GM23248 (cell line): Measurements from ENCODE around the gene BMI1. TPM values are rescaled to one million over a fixed set of nuclear protein-coding genes. Genes with fewer than 3 reads are reported as not detected.

ENCODE experiments used
- DNase-seq: peaks from one replicate; pipeline ENCODE4 v3.0.0-alpha.2; 2015
- H2AFZ ChIP-seq: fragments of 200-600 bp; sonication (generic); 2 replicates; pipeline ENCODE4 v1.6.1; 2016; ENCODE audit warnings: antibody characterized with exemption
- H3F3A ChIP-seq: fragments of 200-600 bp; sonication (generic); 2 replicates; pipeline ENCODE4 v1.6.1; 2016; ENCODE audit warnings: mild to moderate bottlenecking, antibody characterized with exemption, mixed run types; ENCODE audit not compliant: insufficient read depth
- H3K27ac ChIP-seq: fragments of 200-600 bp; sonication (generic); 2 replicates; pipeline ENCODE4 v1.5.1; 2016; ENCODE audit warnings: mild to moderate bottlenecking
- H3K27me3 ChIP-seq: fragments of 200-600 bp; sonication (generic); replicated peaks from 2 replicates; pipeline ENCODE4 v1.6.1; 2016; ENCODE audit warnings: mild to moderate bottlenecking; ENCODE audit not compliant: insufficient read depth
- H3K36me3 ChIP-seq: fragments of 200-600 bp; sonication (generic); 2 replicates; pipeline ENCODE4 v1.6.1; 2016; ENCODE audit warnings: low read depth, mild to moderate bottlenecking
- H3K4me1 ChIP-seq: fragments of 200-600 bp; sonication (generic); 2 replicates; pipeline ENCODE4 v1.6.1; 2016; ENCODE audit warnings: mild to moderate bottlenecking; ENCODE audit not compliant: insufficient read depth
- H3K4me2 ChIP-seq: fragments of 200-600 bp; sonication (generic); one replicate; pipeline ENCODE4 v1.6.1; 2016; ENCODE audit warnings: mild to moderate bottlenecking; ENCODE audit not compliant: unreplicated experiment
- H3K4me3 ChIP-seq: fragments of 200-600 bp; sonication (generic); 2 replicates; pipeline ENCODE4 v1.5.1; 2016; ENCODE audit warnings: mild to moderate bottlenecking
- H3K79me2 ChIP-seq: fragments of 200-600 bp; sonication (generic); 2 replicates; pipeline ENCODE4 v1.6.1; 2016; ENCODE audit warnings: mild to moderate bottlenecking; ENCODE audit not compliant: insufficient read depth
- H3K9ac ChIP-seq: fragments of 200-600 bp; sonication (generic); 2 replicates; pipeline ENCODE4 v1.6.1; 2016; ENCODE audit warnings: mild to moderate bottlenecking
- H3K9me2 ChIP-seq: fragments of 200-600 bp; sonication (generic); 2 replicates; pipeline ENCODE4 v1.6.1; 2016; ENCODE audit warnings: mixed run types, mild to moderate bottlenecking, moderate library complexity; ENCODE audit not compliant: insufficient read depth
- H3K9me3 ChIP-seq: fragments of 200-600 bp; sonication (generic); one replicate; pipeline ENCODE4 v1.6.1; 2017; ENCODE audit warnings: low read depth
- H4K20me1 ChIP-seq: fragments of 200-600 bp; sonication (generic); 2 replicates; pipeline ENCODE4 v1.6.0; 2016; ENCODE audit not compliant: insufficient read depth
- EZH2 ChIP-seq: fragments of 200-600 bp; sonication (generic); IDR thresholded peaks from 2 replicates; pipeline ENCODE4 v1.6.1; 2018; ENCODE audit warnings: antibody characterized with exemption, mild to moderate bottlenecking; ENCODE audit not compliant: insufficient read depth, poor library complexity, severe bottlenecking
- EZH2phosphoT487 ChIP-seq: fragments of 200-600 bp; sonication (generic); IDR thresholded peaks from 2 replicates; pipeline ENCODE4 v1.6.1; 2018; ENCODE audit warnings: antibody characterized with exemption, moderate library complexity, mild to moderate bottlenecking, low read depth; ENCODE audit not compliant: insufficient read depth
- WGBS, 2 experiments: methylation state at CpG; one replicate each; pipeline ENCODE4 v1.1.6; 2015 to 2017; ENCODE audit warnings: low lambda C conversion rate in 2 of 2, low coverage in 1 of 2; ENCODE audit errors: missing lambda C conversion rate in 2 of 2; 5-methylcytosine and 5-hydroxymethylcytosine counted together
- in situ Hi-C: fragments of 300-500 bp; cut with MboI; formaldehyde crosslinking; loops from 2 replicates; pipeline ENCODE4 v1.15.0; 2020
- polyA plus RNA-seq: library from polyadenylated mRNA; unstranded; fragments of >200 nt; fragmentation: Nextera tagmentation; extraction: Ambion mirVana; gene quantifications from 2 replicates; pipeline ENCODE4 v1.2.1, GENCODE V29; 2016
- total RNA-seq: library from RNA; depleted of rRNA; stranded (reverse); fragments of >200 nt; shearing (Covaris generic); gene quantifications from 2 replicates; pipeline ENCODE4 v1.2.3, GENCODE V29; 2014

Gene BMI1
- total and polyA plus RNA-seq, 2 experiments from 2014 or later, result 38.0 to 66.0 TPM

- Histone ChIP-seq H2AFZ (peak overlapping the region; percentile 82), H3K4me3 (peak overlapping the region; percentile 86), H3K27me3 (peaks cover 81% of the 10 kb centered on the region), H3K9me3 (no peaks in the 10 kb centered on the region), H3K27ac (peak overlapping the region; percentile 90), H3K9ac (peak overlapping the region; percentile 96), H3K79me2 (no peaks in the 10 kb centered on the region), H3K4me2 (peak overlapping the region; percentile 95), H3F3A (no peaks in the 10 kb centered on the region), H4K20me1 (no peaks in the 10 kb centered on the region), H3K36me3 (no peaks in the 10 kb centered on the region), H3K9me2 (no peaks in the 10 kb centered on the region), H3K4me1 (peaks cover 5% of the 10 kb centered on the region)
- DNase-seq, result no peak
- 2% methylated on average over 13 of the region's 13 CpGs for WGBS, 2 experiments
- no peak for TF ChIP-seq EZH2
- TF ChIP-seq EZH2phosphoT487, result no peak
- in situ Hi-C loops, result no loop called here
Observed at GRCh38 chr10:22339761-22340328, 18.9 kb downstream of the BMI1 start.

- 0 to 1% methylated on average over 36 to 60 of the region's 98 CpGs for WGBS, 2 experiments
- Histone ChIP-seq H3K27me3 (peaks cover 84% of the 10 kb centered on the region), H4K20me1 (no peaks in the 10 kb centered on the region), H3K9me3 (no peaks in the 10 kb centered on the region), H3K9me2 (no peaks in the 10 kb centered on the region), H3F3A (no peaks in the 10 kb centered on the region), H3K36me3 (no peaks in the 10 kb centered on the region), H3K79me2 (no peaks in the 10 kb centered on the region), H3K4me2 (peak overlapping the region; percentile 95), H3K9ac (peak overlapping the region; percentile 96), H3K27ac (peak overlapping the region; percentile 90), H2AFZ (peak overlapping the region; percentile 82), H3K4me1 (peaks cover 5% of the 10 kb centered on the region), H3K4me3 (peak overlapping the region; percentile 86)
- in situ Hi-C loops, result no loop called here
- TF ChIP-seq EZH2 (no peak), EZH2phosphoT487 (no peak)
- DNase-seq, result peak; percentile 83
Observed at GRCh38 chr10:22340329-22341189, 19.7 kb downstream of the BMI1 start.

- Histone ChIP-seq H2AFZ (peak overlapping the region; percentile 82), H3K79me2 (no peaks in the 10 kb centered on the region), H4K20me1 (no peaks in the 10 kb centered on the region), H3K4me3 (peak overlapping the region; percentile 86), H3K4me2 (peak overlapping the region; percentile 95), H3K27ac (peak overlapping the region; percentile 90), H3K9me3 (no peaks in the 10 kb centered on the region), H3K36me3 (no peaks in the 10 kb centered on the region), H3F3A (no peaks in the 10 kb centered on the region), H3K9me2 (no peaks in the 10 kb centered on the region), H3K9ac (peak overlapping the region; percentile 96), H3K27me3 (peaks cover 84% of the 10 kb centered on the region), H3K4me1 (peaks cover 5% of the 10 kb centered on the region)
- no peak for TF ChIP-seq EZH2
- no peak for TF ChIP-seq EZH2phosphoT487
- in situ Hi-C loops, result no loop called here
- peak; percentile 69 for DNase-seq
- WGBS, 2 experiments, result 9 to 10% methylated on average over 40 of the region's 40 CpGs
Observed at GRCh38 chr10:22341190-22341925, 20.5 kb downstream of the BMI1 start.

- Histone ChIP-seq H4K20me1 (no peaks in the 10 kb centered on the region), H3K27me3 (peaks cover 84% of the 10 kb centered on the region), H3K79me2 (no peaks in the 10 kb centered on the region), H3K9ac (no peak overlapping the region), H3K36me3 (no peaks in the 10 kb centered on the region), H3K9me2 (no peaks in the 10 kb centered on the region), H3F3A (no peaks in the 10 kb centered on the region), H2AFZ (no peak overlapping the region; the same call in 1 of the 2 replicates), H3K4me1 (peaks cover 5% of the 10 kb centered on the region), H3K27ac (no peak overlapping the region), H3K9me3 (no peaks in the 10 kb centered on the region), H3K4me2 (peak overlapping the region; percentile 95), H3K4me3 (peak overlapping the region; percentile 86; the same call in 1 of the 2 replicates)
- TF ChIP-seq EZH2phosphoT487 (no peak), EZH2 (no peak)
- DNase-seq, result no peak
- in situ Hi-C loops, result no loop called here
- 38 to 42% methylated on average over 3 of the region's 3 CpGs for WGBS, 2 experiments
Observed at GRCh38 chr10:22341926-22342196, 21.0 kb downstream of the BMI1 start.
